DMS 273 treated with DMSO at 0.1 percent for 48 hours (cell line): ENCODE results near the gene CSTPP1.
A peak's percentile ranks its signal among the peaks of the same experiment; 100 is the strongest.
"Not testable (repeated sequence)": the region's sequence is repeated elsewhere in the genome, so short reads cannot be mapped to it uniquely, and the experiment has no call there.

Experiments
- DNase-seq: peaks from one replicate; lab custom pipeline; 2025; lab: John Stamatoyannopoulos, UW

The CSTPP1 gene

GRCh38 chr11:46991391-46991790 lies 54.8 kb downstream of the CSTPP1 start:
- DNase-seq: peak; percentile 3

GRCh38 chr11:46992386-46992785 lies 55.8 kb downstream of the CSTPP1 start:
- DNase-seq: not testable (repeated sequence)

- DNase-seq: not testable (repeated sequence)
Measured at GRCh38 chr11:46997796-46998195, 61.2 kb downstream of the CSTPP1 start.

- no peak for DNase-seq
Measured at GRCh38 chr11:46999217-46999616, 62.7 kb downstream of the CSTPP1 start.

- DNase-seq: no peak
Measured at GRCh38 chr11:47000033-47000432, 63.5 kb downstream of the CSTPP1 start.

- no peak for DNase-seq
Measured at GRCh38 chr11:47001781-47002181, 65.2 kb downstream of the CSTPP1 start.

GRCh38 chr11:47002390-47002789 lies 65.8 kb downstream of the CSTPP1 start:
- no peak for DNase-seq

- no peak for DNase-seq
Measured at GRCh38 chr11:47003180-47003877, 66.8 kb downstream of the CSTPP1 start.

- DNase-seq: no peak
Measured at GRCh38 chr11:47004595-47005033, 68.1 kb downstream of the CSTPP1 start.

- DNase-seq: no peak
Measured at GRCh38 chr11:47005441-47005840, 68.9 kb downstream of the CSTPP1 start.

- DNase-seq: no peak
Measured at GRCh38 chr11:47007579-47007978, 71.0 kb downstream of the CSTPP1 start.

GRCh38 chr11:47010179-47010578 lies 73.6 kb downstream of the CSTPP1 start:
- DNase-seq: no peak

GRCh38 chr11:47014097-47014496 lies 77.5 kb downstream of the CSTPP1 start:
- DNase-seq: no peak

- DNase-seq: no peak
Measured at GRCh38 chr11:47018637-47019036, 82.1 kb downstream of the CSTPP1 start.

- no peak for DNase-seq
Measured at GRCh38 chr11:47020793-47021526, 84.4 kb downstream of the CSTPP1 start.

- no peak for DNase-seq
Measured at GRCh38 chr11:47021527-47021818, 84.9 kb downstream of the CSTPP1 start.

- DNase-seq: no peak
Measured at GRCh38 chr11:47021965-47022364, 85.4 kb downstream of the CSTPP1 start.

GRCh38 chr11:47028195-47029093 lies 91.9 kb downstream of the CSTPP1 start:
- DNase-seq: no peak

- DNase-seq: no peak
Measured at GRCh38 chr11:47033439-47033838, 96.9 kb downstream of the CSTPP1 start.

- DNase-seq: no peak
Measured at GRCh38 chr11:47034091-47034490, 97.5 kb downstream of the CSTPP1 start.

GRCh38 chr11:47035108-47035507 lies 98.5 kb downstream of the CSTPP1 start:
- no peak for DNase-seq

- DNase-seq: no peak
Measured at GRCh38 chr11:47044119-47044518, 107.6 kb downstream of the CSTPP1 start.

GRCh38 chr11:47047972-47048371 lies 111.4 kb downstream of the CSTPP1 start:
- no peak for DNase-seq
